CD4-positive, CD25-positive, alpha-beta regulatory T cell (primary cell): Measurements from ENCODE around the gene PPARGC1A. TPM values are rescaled to one million over a fixed set of nuclear protein-coding genes. Genes with fewer than 3 reads are reported as not detected.
A peak's percentile ranks its signal among the peaks of the same experiment; 100 is the strongest.

Source experiments
- ATAC-seq, 2 donors: fragments of 150-1000 bp; cut with Tn5 transposase; one replicate each; pipeline ENCODE4 v1.10.0; 2021; ENCODE audit warnings: low read depth in 2 of 2, moderate number of reproducible peaks in 2 of 2, moderate library complexity in 1 of 2
- DNase-seq, 3 donors: peaks; one replicate each; pipeline versions ENCODE4 v3.0.0 to v3.0.0-alpha.2; 2012 to 2022; ENCODE audit warnings: mixed read lengths in 1 of 3
- H3K27ac ChIP-seq: one replicate; pipeline ENCODE4 v1.7.0; 2013; ENCODE audit warnings: mild to moderate bottlenecking, low read length; ENCODE audit not compliant: insufficient read depth, poor library complexity, severe bottlenecking
- H3K27me3 ChIP-seq: one replicate; pipeline ENCODE4 v1.7.0; 2013; ENCODE audit warnings: low read length; ENCODE audit not compliant: control insufficient read depth, insufficient read depth
- H3K36me3 ChIP-seq: one replicate; pipeline ENCODE4 v1.7.0; 2013; ENCODE audit warnings: mild to moderate bottlenecking, low read length, moderate library complexity; ENCODE audit not compliant: control insufficient read depth, insufficient read depth
- H3K4me1 ChIP-seq: 2 replicates; pipeline ENCODE4 v1.7.0; 2013; ENCODE audit warnings: mild to moderate bottlenecking, low read length; ENCODE audit not compliant: insufficient read depth, control insufficient read depth, poor library complexity, severe bottlenecking
- H3K4me3 ChIP-seq: one replicate; pipeline ENCODE4 v1.7.0; 2013; ENCODE audit warnings: low read depth, mild to moderate bottlenecking, low read length, moderate library complexity
- H3K9me3 ChIP-seq, 2 experiments: 1 replicate in 1 of 2; 2 replicates in 1 of 2; pipeline ENCODE4 v1.7.0; 2013; ENCODE audit warnings: low read length in 2 of 2, mild to moderate bottlenecking in 1 of 2, moderate library complexity in 1 of 2; ENCODE audit not compliant: control insufficient read depth in 2 of 2
- H3K27ac Mint-ChIP-seq, 3 donors: one replicate each; pipeline ENCODE4 v1.8.0; 2020 to 2022; ENCODE audit warnings: mild to moderate bottlenecking in 3 of 3, mixed read lengths in 3 of 3, moderate library complexity in 2 of 3
- H3K27me3 Mint-ChIP-seq: one replicate; pipeline ENCODE4 v1.8.0; 2022; ENCODE audit warnings: mild to moderate bottlenecking, mixed read lengths
- H3K36me3 Mint-ChIP-seq: one replicate; pipeline ENCODE4 v1.8.0; 2020; ENCODE audit warnings: mixed read lengths
- H3K4me1 Mint-ChIP-seq, 4 donors: one replicate each; pipeline ENCODE4 v1.8.0; 2020 to 2022; ENCODE audit warnings: mixed read lengths in 4 of 4, mild to moderate bottlenecking in 1 of 4
- H3K4me3 Mint-ChIP-seq, 4 donors: one replicate each; pipeline ENCODE4 v1.8.0; 2020 to 2022; ENCODE audit warnings: mild to moderate bottlenecking in 4 of 4, mixed read lengths in 4 of 4, moderate library complexity in 3 of 4
- H3K9me3 Mint-ChIP-seq, 7 donors: one replicate each; pipeline ENCODE4 v1.8.0; 2020 to 2022; ENCODE audit warnings: mixed read lengths in 7 of 7, mild to moderate bottlenecking in 3 of 7, moderate library complexity in 2 of 7
- polyA plus RNA-seq, 4 donors: library from polyadenylated mRNA; unstranded; fragments of 300-500 nt; fragmentation: Illumina TruSeq; gene quantifications; one replicate each; pipeline ENCODE4 v1.2.3, GENCODE V29; 2021
- total RNA-seq: library from RNA; stranded (reverse); gene quantifications from one replicate; pipeline ENCODE4 v1.2.3, GENCODE V29; 2022

The PPARGC1A gene
- total and polyA plus RNA-seq, 5 donors from 2014 or later, result not detected

DNA sequence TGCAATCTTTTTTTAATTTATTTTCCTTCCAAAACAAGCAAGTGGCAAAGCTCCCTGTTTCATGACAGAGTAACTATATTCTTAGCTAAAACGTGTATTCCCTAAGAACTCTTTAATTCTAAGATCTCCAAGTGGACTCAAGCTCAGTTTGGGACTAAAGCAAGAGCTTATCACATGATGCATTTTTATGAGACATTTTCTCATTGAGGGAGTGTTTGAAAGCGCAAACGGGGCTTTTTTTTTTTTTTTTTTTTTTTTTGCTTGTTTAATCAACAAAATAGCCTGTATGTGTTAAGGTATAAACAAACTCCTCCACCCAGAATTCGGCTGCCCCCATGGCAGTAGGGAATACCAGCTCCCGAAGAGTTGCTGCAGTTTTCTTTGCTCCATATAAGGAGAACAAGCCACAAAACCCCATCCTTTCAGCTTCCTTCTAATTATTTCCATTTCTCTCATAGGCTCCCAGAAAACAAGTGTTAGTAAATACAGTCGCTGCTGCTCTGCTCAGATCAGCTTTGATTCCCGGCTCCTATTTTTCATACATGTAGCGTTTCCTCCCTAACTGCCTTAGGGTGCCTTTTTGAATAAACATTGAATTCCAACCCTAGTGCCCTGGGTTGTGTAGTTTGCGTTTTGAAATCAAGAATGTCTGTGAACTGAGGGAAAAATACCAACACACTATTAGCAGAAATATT, 669 bp upstream of the PPARGC1A start:
- H3K9me3 Mint-ChIP-seq, result peaks cover 0 to 2% (median 0%) of the 10 kb centered on the region in 7 donors
- no peaks in the 10 kb centered on the region for H3K4me1 ChIP-seq
- H3K27ac Mint-ChIP-seq, result no peak overlapping the region
- peaks cover 0 to 26% (median 1%) of the 10 kb centered on the region in 4 donors for H3K4me1 Mint-ChIP-seq
- DNase-seq (no peak), ATAC-seq (no peak)
- H3K36me3 ChIP-seq, result no peaks in the 10 kb centered on the region
- H3K27me3 ChIP-seq, result no peaks in the 10 kb centered on the region
- no peaks in the 10 kb centered on the region for H3K27me3 Mint-ChIP-seq
- no peak overlapping the region for H3K27ac ChIP-seq
- no peaks in the 10 kb centered on the region for H3K9me3 ChIP-seq
- H3K4me3 Mint-ChIP-seq, result peak overlapping the region in 1 of 4 donors; percentile 2
- H3K4me3 ChIP-seq, result no peak overlapping the region
- no peaks in the 10 kb centered on the region for H3K36me3 Mint-ChIP-seq

DNA sequence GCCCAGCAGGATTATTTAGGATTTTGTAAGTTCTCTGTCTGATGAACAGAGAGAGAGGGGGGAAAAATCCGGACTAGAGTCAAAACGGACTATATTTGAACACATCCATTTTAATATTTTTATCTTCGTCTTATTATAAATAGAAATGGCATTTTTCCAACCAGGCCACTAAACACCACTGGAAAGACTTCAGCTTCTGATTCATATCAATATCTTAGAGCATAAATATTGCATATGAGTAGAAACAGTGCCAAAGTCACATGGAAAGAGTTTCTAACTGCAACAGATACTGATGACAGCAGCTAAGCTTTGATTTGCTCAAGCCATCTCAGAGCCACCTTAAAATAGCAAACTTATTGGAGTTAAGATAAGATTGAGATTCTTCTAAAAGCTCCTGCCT, 456 bp downstream of the PPARGC1A start:
- DNase-seq, result no peak
- no peaks in the 10 kb centered on the region for H3K27me3 ChIP-seq
- ATAC-seq, result no peak
- no peaks in the 10 kb centered on the region for H3K9me3 ChIP-seq
- H3K4me3 ChIP-seq, result no peak overlapping the region
- H3K27ac Mint-ChIP-seq, result no peak overlapping the region
- H3K27me3 Mint-ChIP-seq, result no peaks in the 10 kb centered on the region
- no peak overlapping the region for H3K27ac ChIP-seq
- peak overlapping the region in 2 of 4 donors; percentile 55 to 82 for H3K4me3 Mint-ChIP-seq
- H3K4me1 ChIP-seq, result no peaks in the 10 kb centered on the region
- peaks cover 0 to 2% (median 0%) of the 10 kb centered on the region in 7 donors for H3K9me3 Mint-ChIP-seq
- no peaks in the 10 kb centered on the region for H3K36me3 ChIP-seq
- H3K4me1 Mint-ChIP-seq, result peaks cover 0 to 26% (median 1%) of the 10 kb centered on the region in 4 donors
- no peaks in the 10 kb centered on the region for H3K36me3 Mint-ChIP-seq

DNA sequence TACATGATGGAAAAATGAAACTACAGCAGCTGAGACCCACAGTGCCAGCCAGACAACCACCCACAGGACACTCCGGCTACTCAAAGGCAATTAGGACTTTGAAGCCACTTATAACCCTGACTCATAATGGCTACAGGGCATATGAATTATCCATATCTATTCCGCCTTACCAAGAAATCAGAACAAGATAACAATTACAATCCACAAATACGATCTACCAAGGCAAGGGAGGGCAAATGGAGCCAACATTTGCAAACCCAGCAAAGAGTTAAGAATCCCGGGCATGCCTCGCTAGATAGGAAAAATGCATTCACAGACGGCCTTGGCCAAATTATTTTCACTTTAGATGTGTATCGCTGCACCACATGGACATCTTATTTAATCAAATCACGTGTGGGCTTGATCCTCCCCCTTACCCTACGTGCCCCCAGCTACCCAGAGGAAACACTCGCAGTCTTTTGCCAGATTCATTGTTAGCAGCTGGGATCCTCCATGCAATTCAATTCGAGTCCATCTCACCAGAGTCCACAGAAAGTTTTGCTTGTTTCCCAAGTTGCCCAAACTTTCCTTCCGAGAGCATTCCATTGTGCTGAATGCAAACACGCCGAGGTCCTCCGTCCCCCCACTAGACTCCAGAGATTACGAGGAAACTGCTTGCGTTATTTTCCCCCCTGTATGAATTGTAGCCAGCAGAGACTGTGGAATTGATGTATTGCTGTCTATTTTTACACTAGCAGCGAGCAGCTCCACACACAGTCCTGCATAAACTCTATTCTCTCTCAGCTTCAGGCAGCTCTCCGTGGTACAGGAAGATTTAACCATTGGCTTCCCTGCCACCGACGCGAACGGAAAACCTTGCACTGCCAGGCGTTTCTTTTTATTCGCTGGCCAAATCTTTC, 1.2 kb downstream of the PPARGC1A start:
- no peak for DNase-seq
- no peaks in the 10 kb centered on the region for H3K27me3 Mint-ChIP-seq
- H3K27ac Mint-ChIP-seq, result no peak overlapping the region
- H3K9me3 Mint-ChIP-seq, result peaks cover 0 to 2% (median 0%) of the 10 kb centered on the region in 7 donors
- Histone ChIP-seq H3K4me3 (no peak overlapping the region), H3K9me3 (no peaks in the 10 kb centered on the region), H3K27ac (no peak overlapping the region), H3K4me1 (no peaks in the 10 kb centered on the region), H3K27me3 (no peaks in the 10 kb centered on the region), H3K36me3 (no peaks in the 10 kb centered on the region)
- H3K4me3 Mint-ChIP-seq, result peak overlapping the region in 2 of 4 donors; percentile 16 to 82
- no peak for ATAC-seq
- peaks cover 0 to 26% (median 1%) of the 10 kb centered on the region in 4 donors for H3K4me1 Mint-ChIP-seq
- H3K36me3 Mint-ChIP-seq, result no peaks in the 10 kb centered on the region

DNA sequence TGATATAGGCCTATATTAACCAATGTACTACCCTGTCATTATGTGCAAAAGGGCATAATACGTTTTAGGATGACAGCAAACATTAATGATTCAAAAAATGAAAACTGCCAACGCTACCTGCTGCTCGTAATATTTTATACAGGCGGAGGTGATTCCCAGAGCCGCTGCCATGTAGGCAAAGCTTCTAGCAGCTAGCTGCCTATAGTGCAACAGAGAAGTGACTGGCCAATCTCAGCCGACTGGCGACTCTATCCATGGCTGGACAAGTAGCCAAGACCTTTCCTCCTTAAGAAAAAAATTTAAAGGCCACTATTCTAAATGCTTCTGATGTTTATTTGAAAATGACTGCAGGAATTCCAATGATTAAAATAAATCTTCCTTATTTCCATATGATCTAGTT, 1.9 kb downstream of the PPARGC1A start:
- Histone ChIP-seq H3K9me3 (no peaks in the 10 kb centered on the region), H3K4me3 (no peak overlapping the region), H3K36me3 (no peaks in the 10 kb centered on the region), H3K27ac (no peak overlapping the region), H3K4me1 (no peaks in the 10 kb centered on the region), H3K27me3 (no peaks in the 10 kb centered on the region)
- Mint-ChIP-seq H3K36me3 (no peaks in the 10 kb centered on the region), H3K27me3 (no peaks in the 10 kb centered on the region), H3K4me3 (peak overlapping the region in 1 of 4 donors; percentile 3), H3K4me1 (peaks cover 0 to 26% (median 1%) of the 10 kb centered on the region in 4 donors), H3K9me3 (peaks cover 0 to 2% (median 0%) of the 10 kb centered on the region in 7 donors), H3K27ac (no peak overlapping the region)
- DNase-seq, result no peak
- ATAC-seq, result no peak

DNA sequence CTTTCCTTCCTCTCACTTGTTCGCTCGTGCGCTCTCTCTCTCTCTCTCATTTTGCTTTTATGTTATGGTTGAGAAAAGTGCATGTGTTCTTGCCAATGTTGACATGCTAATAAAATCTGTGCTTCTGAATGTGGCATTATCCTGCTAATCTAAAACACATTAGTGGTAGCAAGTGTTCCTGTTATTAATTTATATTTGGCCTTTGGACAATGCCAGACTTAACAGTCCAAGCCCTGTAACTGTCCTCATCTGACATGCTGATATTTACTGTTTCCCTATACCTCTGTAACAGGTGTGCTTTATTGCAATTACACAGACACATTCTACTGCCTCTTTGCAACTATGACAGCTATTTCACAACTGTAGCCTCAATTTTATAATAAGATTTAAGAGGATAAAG, 2.7 kb downstream of the PPARGC1A start:
- Mint-ChIP-seq H3K4me3 (no peak overlapping the region), H3K36me3 (no peaks in the 10 kb centered on the region), H3K27me3 (no peaks in the 10 kb centered on the region), H3K27ac (no peak overlapping the region), H3K9me3 (peaks cover 0 to 2% (median 0%) of the 10 kb centered on the region in 7 donors), H3K4me1 (peaks cover 0 to 26% (median 1%) of the 10 kb centered on the region in 4 donors)
- DNase-seq (no peak), ATAC-seq (no peak)
- Histone ChIP-seq H3K27me3 (no peaks in the 10 kb centered on the region), H3K9me3 (no peaks in the 10 kb centered on the region), H3K4me1 (no peaks in the 10 kb centered on the region), H3K27ac (no peak overlapping the region), H3K4me3 (no peak overlapping the region), H3K36me3 (no peaks in the 10 kb centered on the region)

DNA sequence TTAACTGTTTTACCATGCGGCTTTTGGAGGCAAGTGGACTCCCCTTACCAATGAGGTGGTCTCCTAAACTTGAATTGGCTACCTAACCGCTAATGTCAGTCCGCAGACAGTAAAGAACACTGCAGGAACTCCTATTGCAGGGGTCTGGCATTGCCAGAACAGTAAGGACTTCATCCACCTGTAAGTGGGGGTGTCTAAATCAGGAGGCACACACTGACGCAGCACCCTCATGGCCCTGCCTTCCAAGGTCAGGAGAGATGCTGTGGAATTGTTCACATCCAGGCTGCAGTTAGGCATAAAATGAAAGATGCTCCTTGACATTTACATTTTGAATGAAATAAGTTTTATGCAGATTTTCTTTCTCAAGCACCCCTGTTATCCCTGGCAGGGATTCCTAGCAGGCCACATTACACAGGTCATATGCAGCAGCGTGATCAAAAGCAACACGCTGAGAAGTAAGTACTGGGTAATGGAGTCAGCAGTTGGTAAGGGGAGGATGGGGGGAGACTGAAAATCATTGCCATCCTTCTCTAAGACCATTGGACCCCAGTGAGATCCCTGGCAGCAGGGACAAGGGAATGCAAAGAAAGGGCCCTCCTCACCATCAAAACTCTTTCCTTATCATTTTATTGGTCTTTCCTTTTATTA, 3.8 kb downstream of the PPARGC1A start:
- no peaks in the 10 kb centered on the region for H3K36me3 Mint-ChIP-seq
- H3K27me3 ChIP-seq, result no peaks in the 10 kb centered on the region

DNA sequence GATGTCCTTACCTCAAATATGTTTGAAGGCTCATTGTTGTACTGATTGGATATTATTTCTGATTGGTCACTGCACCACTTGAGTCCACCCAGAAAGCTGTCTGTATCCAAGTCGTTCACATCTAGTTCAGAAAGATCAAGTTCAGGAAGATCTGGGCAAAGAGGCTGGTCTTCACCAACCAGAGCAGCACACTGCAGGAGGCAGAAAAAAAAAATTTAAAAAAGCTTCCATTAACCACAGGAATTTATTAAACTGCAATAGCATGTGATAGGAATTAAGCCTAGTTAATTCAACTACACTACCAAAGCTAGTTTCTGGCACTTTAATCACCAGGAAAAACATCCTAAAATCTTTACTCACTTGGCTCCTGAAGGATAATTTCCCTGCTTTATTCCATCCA, 5.1 kb downstream of the PPARGC1A start:
- H3K27me3 Mint-ChIP-seq, result no peaks in the 10 kb centered on the region
- Histone ChIP-seq H3K27me3 (no peaks in the 10 kb centered on the region), H3K4me1 (no peaks in the 10 kb centered on the region), H3K27ac (no peak overlapping the region), H3K36me3 (no peaks in the 10 kb centered on the region), H3K4me3 (no peak overlapping the region), H3K9me3 (no peaks in the 10 kb centered on the region)
- no peak overlapping the region for H3K27ac Mint-ChIP-seq
- ATAC-seq (no peak), DNase-seq (no peak)
- H3K4me3 Mint-ChIP-seq, result no peak overlapping the region
- H3K9me3 Mint-ChIP-seq, result peaks cover 0 to 3% (median 0%) of the 10 kb centered on the region in 7 donors
- H3K36me3 Mint-ChIP-seq, result no peaks in the 10 kb centered on the region
- H3K4me1 Mint-ChIP-seq, result peaks cover 0 to 16% (median 1%) of the 10 kb centered on the region in 4 donors

More for the DNA sequence above, 3.8 kb downstream of the PPARGC1A start:
- no peak overlapping the region for H3K27ac ChIP-seq
- Mint-ChIP-seq H3K27me3 (no peaks in the 10 kb centered on the region), H3K4me1 (peaks cover 0 to 26% (median 1%) of the 10 kb centered on the region in 4 donors), H3K27ac (no peak overlapping the region), H3K4me3 (no peak overlapping the region), H3K9me3 (peaks cover 0 to 2% (median 0%) of the 10 kb centered on the region in 7 donors)
- no peaks in the 10 kb centered on the region for H3K36me3 ChIP-seq
- H3K9me3 ChIP-seq, result no peaks in the 10 kb centered on the region
- no peak for DNase-seq
- no peaks in the 10 kb centered on the region for H3K4me1 ChIP-seq
- no peak overlapping the region for H3K4me3 ChIP-seq
- ATAC-seq, result no peak
